GM11168 (cell line): ENCODE data around the gene SPEM3.

ENCODE experiments used
- in situ Hi-C: fragments of 300-500 bp; cut with MboI; formaldehyde crosslinking; loops from one replicate; pipeline ENCODE4 v1.12.0; 2022; ENCODE audit warnings: low sequenced_read_pairs; ENCODE audit not compliant: unreplicated experiment

SPEM3 gene

DNA sequence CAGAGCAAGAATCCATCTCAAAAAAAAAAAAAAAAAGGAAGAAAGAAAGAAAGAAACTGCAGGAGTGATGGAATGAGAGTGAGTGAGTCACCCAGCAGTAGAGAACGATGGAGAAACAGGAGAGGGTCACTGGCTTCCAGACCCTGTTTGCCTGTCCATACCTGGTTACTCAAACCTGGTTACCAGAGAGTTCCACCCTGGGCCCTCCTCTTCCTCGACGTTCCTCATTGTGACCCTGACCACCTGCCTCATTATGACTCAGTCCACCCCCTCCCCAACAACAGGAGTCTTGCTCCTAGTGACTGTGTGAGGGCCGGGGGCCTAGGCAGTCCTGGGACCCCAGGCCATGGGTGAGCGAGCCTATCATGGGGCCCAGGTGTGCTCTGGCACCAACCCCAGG, at the start of gene SPEM3:
Gene SPEM3, plus strand, starts transcription at position 301 of the 400 bp plus-strand sequence. Its CDS starts 46 bp downstream, at position 347.
- in situ Hi-C loops: no loop called here

DNA sequence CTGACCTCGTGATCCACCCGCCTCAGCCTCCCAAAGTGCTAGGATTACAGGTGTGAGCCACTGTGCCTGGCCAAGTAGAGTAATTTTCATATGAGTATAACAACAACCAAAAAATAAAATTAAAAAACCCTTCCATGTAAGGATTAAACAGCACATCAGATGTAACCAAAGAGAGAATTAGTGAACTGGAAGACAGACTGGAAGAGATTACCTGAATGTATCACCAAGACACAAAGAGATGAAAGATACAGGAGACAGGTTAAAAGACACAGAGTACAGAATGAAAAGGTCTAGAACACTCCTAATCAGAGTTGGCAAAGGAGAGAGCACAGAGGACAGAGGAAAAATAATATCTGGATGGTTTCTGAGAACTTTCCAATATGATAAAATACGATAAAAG, 49.5 kb upstream of the SPEM3 start:
- in situ Hi-C loops: no loop called here

GRCh38 chr17:7380321-7380720, 48.3 kb upstream of the SPEM3 start:
- in situ Hi-C loops: no loop called here

GRCh38 chr17:7380855-7381683, 47.6 kb upstream of the SPEM3 start, which contains the start of gene TNK1:
TNK1 (plus strand) TSS chr17:7381089; CDS start chr17:7382927, 1,838 bp downstream.
- in situ Hi-C loops: no loop called here

GRCh38 chr17:7382901-7383300, 45.8 kb upstream of the SPEM3 start:
- in situ Hi-C loops: no loop called here

GRCh38 chr17:7383371-7383741, 45.3 kb upstream of the SPEM3 start:
- in situ Hi-C loops: no loop called here

DNA sequence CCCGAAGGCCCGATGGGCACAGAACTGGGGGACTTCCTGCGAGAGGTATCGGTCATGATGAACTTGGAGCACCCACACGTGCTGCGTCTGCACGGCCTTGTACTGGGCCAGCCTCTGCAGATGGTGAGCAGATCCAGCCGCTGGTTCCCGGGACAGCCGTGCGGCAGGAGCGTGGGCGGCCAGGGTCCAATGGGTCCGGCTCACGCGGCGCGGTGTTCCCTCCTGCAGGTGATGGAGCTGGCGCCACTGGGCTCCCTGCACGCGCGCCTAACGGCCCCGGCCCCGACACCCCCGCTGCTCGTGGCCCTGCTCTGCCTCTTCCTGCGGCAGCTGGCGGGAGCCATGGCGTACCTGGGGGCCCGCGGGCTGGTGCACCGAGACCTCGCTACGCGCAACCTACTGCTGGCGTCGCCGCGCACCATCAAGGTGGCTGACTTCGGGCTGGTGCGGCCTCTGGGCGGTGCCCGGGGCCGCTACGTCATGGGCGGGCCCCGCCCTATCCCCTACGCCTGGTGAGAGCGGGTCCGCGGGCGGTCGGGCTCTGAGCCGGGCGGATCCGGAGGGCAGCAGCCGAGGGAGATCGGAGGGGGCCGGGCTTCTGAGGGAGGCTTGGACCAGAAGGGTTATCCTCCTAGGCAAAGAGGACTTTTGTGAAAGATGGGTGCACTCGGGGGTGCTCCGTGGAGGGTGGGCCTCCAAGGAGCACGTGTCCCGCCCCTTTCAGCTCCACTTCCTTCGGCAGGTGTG, 44.7 kb upstream of the SPEM3 start:
- in situ Hi-C loops: no loop called here

DNA sequence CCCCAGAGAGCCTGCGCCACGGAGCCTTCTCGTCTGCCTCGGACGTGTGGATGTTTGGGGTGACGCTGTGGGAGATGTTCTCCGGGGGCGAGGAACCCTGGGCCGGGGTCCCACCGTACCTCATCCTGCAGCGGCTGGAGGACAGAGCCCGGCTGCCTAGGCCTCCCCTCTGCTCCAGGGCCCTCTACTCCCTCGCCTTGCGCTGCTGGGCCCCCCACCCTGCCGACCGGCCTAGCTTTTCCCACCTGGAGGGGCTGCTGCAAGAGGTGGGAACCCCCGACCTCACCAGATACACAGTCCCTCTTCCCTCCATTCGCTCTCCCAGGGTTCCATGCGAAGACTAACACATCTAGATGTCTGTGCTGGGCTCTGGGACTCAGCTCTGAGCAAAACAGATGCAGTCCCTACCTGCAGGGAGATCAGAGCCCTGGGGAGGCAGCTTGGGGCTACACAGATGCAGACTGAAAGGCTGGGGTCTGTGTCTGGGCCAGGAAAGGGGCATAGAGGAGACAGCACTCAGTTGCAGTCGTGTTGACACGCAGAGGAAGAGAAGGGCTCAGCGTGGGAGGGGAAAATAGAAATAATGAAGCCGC, 44.1 kb upstream of the SPEM3 start:
- in situ Hi-C loops: no loop called here

GRCh38 chr17:7388856-7389255, 39.8 kb upstream of the SPEM3 start:
- in situ Hi-C loops: no loop called here

GRCh38 chr17:7389924-7390910, 38.4 kb upstream of the SPEM3 start:
- in situ Hi-C loops: no loop called here

DNA sequence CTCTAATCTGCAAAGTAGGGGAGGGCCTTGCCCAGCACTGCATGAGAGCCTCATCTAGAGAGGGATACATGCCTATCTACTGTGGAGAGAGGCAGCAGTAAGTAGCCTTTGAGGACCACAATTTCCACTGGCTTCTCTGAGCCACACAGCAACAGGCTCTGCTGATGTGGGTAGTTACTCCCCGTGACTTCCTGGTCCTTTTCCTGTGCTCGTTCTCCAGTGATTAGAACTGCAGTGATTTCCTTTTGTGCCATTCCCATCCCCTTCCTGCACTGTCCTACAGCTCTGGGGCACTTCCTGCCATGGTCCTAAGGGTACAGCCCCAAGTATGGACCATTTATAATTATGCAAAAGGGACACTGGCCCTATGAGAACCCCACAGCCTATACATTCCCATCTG, 37.4 kb upstream of the SPEM3 start:
- in situ Hi-C loops: no loop called here

GRCh38 chr17:7392696-7393612, 35.7 kb upstream of the SPEM3 start:
- in situ Hi-C loops: no loop called here

DNA sequence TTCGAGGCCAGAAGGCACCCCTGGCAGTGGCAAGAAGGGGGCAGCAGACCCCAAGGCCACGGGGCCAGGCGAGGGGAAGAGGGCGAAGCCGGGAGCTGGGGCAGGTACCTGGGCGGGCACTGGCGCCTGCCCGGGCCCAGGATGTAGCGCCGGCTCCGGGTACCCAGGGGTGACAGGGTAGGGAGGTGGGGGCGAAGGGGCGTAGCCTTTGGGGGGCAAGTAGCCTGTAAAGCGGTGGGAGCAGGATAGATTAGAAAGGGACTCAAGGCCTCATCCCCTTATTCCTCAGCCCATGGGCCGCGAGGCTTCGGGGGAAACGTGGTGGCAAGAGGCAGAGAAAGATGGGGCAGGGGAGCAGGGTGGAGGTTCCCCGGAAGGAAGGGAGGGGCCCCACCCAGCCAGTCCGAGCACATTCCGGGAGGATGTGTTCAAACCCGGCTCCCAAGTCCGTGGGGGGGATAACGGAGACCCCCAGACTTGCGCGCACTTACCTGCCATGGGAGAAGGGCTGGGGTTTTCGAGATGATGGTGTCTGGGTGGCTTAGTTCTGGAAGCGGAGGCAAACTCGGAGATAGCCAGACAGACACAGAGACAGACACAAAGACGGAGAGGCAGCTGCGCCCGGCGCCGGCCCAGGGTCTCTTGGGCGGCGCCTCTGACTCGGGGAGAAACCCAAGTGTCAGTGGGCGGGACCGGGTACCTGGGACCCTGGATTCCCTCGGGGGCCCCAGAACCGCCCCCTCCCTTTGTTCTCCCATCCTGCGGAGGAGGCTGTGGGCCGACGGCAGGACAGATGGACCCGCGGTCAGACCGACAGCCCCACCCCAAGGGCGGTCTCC, 34.8 kb upstream of the SPEM3 start:
- in situ Hi-C loops: no loop called here

- in situ Hi-C loops: no loop called here
Measured at GRCh38 chr17:7394452-7395191, 34.0 kb upstream of the SPEM3 start, which contains the start of gene PLSCR3. PLSCR3 (minus strand) TSS chr17:7394525; CDS start chr17:7394110, 415 bp downstream.

DNA sequence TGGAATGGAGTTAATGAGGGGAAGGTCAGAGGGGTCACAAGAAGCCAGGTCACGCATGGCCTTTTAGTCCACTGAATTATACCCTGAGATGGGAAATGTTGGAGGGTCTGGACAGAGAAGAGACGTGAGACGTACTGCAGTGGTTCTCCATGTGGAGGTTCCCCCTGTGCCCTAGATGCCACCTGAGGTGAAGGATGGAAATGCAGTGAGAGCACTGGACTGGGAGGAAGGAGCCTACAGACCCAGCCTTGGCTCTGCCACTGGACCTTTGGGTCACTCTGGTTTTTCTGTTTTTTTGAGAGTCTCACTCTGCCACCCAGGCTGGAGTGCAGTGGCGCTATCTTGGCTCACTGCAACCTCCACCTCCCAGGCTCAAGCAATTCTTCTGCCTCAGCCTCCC, 32.5 kb upstream of the SPEM3 start:
- in situ Hi-C loops: no loop called here

GRCh38 chr17:7398612-7399011, 30.0 kb upstream of the SPEM3 start:
- in situ Hi-C loops: no loop called here

- in situ Hi-C loops: no loop called here
Measured at GRCh38 chr17:7403043-7403726, 25.5 kb upstream of the SPEM3 start.
